ENCODE measurements around the gene CACFD1. TPM values are rescaled to one million over a fixed set of nuclear protein-coding genes. Genes with fewer than 3 reads are reported as not detected.

CACFD1 gene
- total and polyA plus RNA-seq, 2 donors (not counting 1 experiment from before 2014, with no cell fraction given), result 27.4 to 31.1 TPM

DNA sequence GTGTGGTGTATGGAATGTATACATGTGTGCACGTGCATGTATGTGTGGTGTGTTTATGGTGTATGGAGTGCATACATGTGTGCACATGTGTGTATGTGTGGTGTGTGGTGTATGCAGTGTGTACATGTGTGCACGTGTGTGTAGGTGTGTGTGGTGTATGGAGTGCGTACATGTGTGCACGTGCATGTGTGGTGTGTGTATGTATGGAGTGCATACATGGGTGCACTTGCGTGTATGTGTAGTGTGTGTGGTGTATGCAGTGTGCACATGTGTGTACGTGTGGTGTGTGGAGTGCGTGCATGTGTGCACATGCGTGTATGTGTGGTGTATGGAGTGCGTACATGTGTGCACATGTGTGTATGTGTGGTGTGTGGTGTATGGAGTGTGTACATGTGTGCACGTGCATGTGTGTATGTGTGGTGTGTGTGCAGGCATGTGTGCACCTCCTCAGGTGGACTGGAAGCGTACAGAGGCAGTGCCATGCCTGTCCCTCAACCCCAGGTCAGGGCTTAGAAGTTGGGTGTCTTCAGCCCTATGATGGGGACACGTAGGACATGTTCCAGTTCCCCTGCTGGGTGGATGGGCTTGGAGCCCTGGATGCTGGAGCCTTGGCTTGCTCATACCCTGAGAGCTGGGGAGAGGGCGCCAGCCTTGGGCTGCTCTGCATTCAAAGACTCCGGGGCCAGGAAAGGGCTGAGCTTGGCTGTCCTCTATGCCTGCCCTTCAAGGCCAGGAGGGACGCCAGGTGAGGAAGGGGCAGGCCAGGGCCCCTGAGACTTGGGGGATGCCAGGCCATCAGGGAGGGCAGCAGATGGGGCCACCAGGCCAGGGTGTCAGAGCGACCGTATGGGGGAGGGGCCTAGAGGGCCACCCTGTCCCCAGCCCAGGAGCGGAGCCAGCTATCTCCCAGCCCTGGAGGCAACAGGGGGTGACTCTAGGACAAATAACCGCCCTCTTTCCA is 52.8 kb downstream of the CACFD1 start:
- 90% methylated on average over 19 of the region's 19 CpGs for WGBS (ENCODE audit: insufficient coverage)
- H3K27ac Mint-ChIP-seq, result no peak overlapping the region
- Histone ChIP-seq H3K79me2 (ENCODE audit: control insufficient read depth, insufficient read depth, low read length) (no peaks in the 10 kb centered on the region), H3K4me2 (replicated peaks; ENCODE audit: low read depth, low read length, poor library complexity, severe bottlenecking) (no peak overlapping the region), H3K9ac (ENCODE audit: low read length) (no peak overlapping the region), H2AFZ (ENCODE audit: insufficient read depth, low read depth, low read length, poor library complexity, severe bottlenecking) (no peak overlapping the region), H3K4me1 (ENCODE audit: control insufficient read depth in 2 of 2, insufficient read depth in 2 of 2, low read length in 2 of 2) (peaks cover 0 to 4% of the 10 kb centered on the region in 2 donors), H3K27me3 (replicated peaks in 1 of 4; ENCODE audit: control extremely low read depth in 1 of 4, control insufficient read depth in 3 of 4, insufficient read depth in 4 of 4, low read length in 3 of 4) (peaks cover 0 to 13% (median 1%) of the 10 kb centered on the region in 4 experiments), H4K20me1 (ENCODE audit: control insufficient read depth, insufficient read depth, low read length, poor library complexity, severe bottlenecking) (no peaks in the 10 kb centered on the region), H3K9me3 (ENCODE audit: control extremely low read depth in 1 of 3, control insufficient read depth in 2 of 3, insufficient read depth in 1 of 3, low read length in 2 of 3) (peaks cover 0 to 5% (median 0%) of the 10 kb centered on the region in 3 donors), H3K36me3 (replicated peaks in 1 of 2; ENCODE audit: control extremely low read depth in 1 of 2, control insufficient read depth in 1 of 2, extremely low read depth in 1 of 2, insufficient read depth in 2 of 2, low read length in 1 of 2) (no peaks in the 10 kb centered on the region), H3K27ac (ENCODE audit: low read length in 2 of 2) (no peak overlapping the region), H3K4me3 (ENCODE audit: control extremely low read depth in 1 of 5, extremely low read depth in 1 of 5, insufficient read depth in 1 of 5, low read depth in 2 of 5, low read length in 4 of 5) (no peak overlapping the region)
- ATAC-seq (ENCODE audit: low read depth) (no peak), DNase-seq (no peak)
- ChIA-PET CTCF (no interaction called here), POLR2A (no interaction called here)
- no peak overlapping the region for H3K4me3 Mint-ChIP-seq
- TF ChIP-seq EZH2 (IDR thresholded peaks at IDR 0.05; ENCODE audit: borderline replicate concordance, insufficient read depth, low read depth, low read length, poor library complexity, severe bottlenecking), result no peak
- TF ChIP-seq, protein P1, sequence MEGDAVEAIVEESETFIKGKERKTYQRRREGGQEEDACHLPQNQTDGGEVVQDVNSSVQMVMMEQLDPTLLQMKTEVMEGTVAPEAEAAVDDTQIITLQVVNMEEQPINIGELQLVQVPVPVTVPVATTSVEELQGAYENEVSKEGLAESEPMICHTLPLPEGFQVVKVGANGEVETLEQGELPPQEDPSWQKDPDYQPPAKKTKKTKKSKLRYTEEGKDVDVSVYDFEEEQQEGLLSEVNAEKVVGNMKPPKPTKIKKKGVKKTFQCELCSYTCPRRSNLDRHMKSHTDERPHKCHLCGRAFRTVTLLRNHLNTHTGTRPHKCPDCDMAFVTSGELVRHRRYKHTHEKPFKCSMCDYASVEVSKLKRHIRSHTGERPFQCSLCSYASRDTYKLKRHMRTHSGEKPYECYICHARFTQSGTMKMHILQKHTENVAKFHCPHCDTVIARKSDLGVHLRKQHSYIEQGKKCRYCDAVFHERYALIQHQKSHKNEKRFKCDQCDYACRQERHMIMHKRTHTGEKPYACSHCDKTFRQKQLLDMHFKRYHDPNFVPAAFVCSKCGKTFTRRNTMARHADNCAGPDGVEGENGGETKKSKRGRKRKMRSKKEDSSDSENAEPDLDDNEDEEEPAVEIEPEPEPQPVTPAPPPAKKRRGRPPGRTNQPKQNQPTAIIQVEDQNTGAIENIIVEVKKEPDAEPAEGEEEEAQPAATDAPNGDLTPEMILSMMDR (IDR thresholded peaks at IDR 0.05), result no peak
- H3K9me3 Mint-ChIP-seq (ENCODE audit: insufficient read depth), result no peaks in the 10 kb centered on the region
- intact Hi-C loops (cut with micrococcal nuclease), result no loop called here
- peaks cover 11% of the 10 kb centered on the region for H3K27me3 Mint-ChIP-seq
- H3K4me1 Mint-ChIP-seq, result no peaks in the 10 kb centered on the region
